Activated T-cell treated with anti-CD3 and anti-CD28 coated beads, Interleukin-2, amount 50 U/mL, for 48 hours (primary cell): ENCODE results near the gene NAV1.
"Not testable (repeated sequence)": the region's sequence is repeated elsewhere in the genome, so short reads cannot be mapped to it uniquely, and the experiment has no call there.

ENCODE experiments used
- DNase-seq, 2 experiments: peaks; one replicate each; pipeline ENCODE4 v3.0.0-alpha.2; 2020

NAV1 gene

GRCh38 chr1:201538612-201539551, at the start of gene NAV1:
Gene NAV1, plus strand, starts transcription at chr1:201539127. Its CDS starts 83,758 bp downstream, at chr1:201622885.
- DNase-seq = peak in 1 of 2 experiments; percentile 31

- DNase-seq = no peak
Observed at GRCh38 chr1:201489643-201490261, 49.2 kb upstream of the NAV1 start.

GRCh38 chr1:201490708-201491131, 48.2 kb upstream of the NAV1 start:
- no peak for DNase-seq

GRCh38 chr1:201491896-201492511, 46.9 kb upstream of the NAV1 start:
- DNase-seq = no peak

- not testable (repeated sequence) for DNase-seq
Observed at GRCh38 chr1:201493026-201493656, 45.8 kb upstream of the NAV1 start.

GRCh38 chr1:201493757-201494617, 44.9 kb upstream of the NAV1 start:
- no peak for DNase-seq

GRCh38 chr1:201495551-201496295, 43.2 kb upstream of the NAV1 start:
- no peak for DNase-seq

- no peak for DNase-seq
Observed at GRCh38 chr1:201496296-201496690, 42.6 kb upstream of the NAV1 start.

GRCh38 chr1:201497935-201498509, 40.9 kb upstream of the NAV1 start:
- DNase-seq = no peak

- DNase-seq = no peak
Observed at GRCh38 chr1:201498621-201499020, 40.3 kb upstream of the NAV1 start.

- no peak for DNase-seq
Observed at GRCh38 chr1:201499191-201499590, 39.7 kb upstream of the NAV1 start.

- no peak for DNase-seq
Observed at GRCh38 chr1:201499795-201500669, 38.9 kb upstream of the NAV1 start.

- no peak for DNase-seq
Observed at GRCh38 chr1:201500670-201501120, 38.2 kb upstream of the NAV1 start.

- DNase-seq = no peak
Observed at GRCh38 chr1:201501144-201501543, 37.8 kb upstream of the NAV1 start.

GRCh38 chr1:201501812-201502510, 37.0 kb upstream of the NAV1 start:
- DNase-seq = no peak

GRCh38 chr1:201502511-201502857, 36.4 kb upstream of the NAV1 start:
- DNase-seq = no peak

- no peak for DNase-seq
Observed at GRCh38 chr1:201503397-201504176, 35.3 kb upstream of the NAV1 start.

- DNase-seq = no peak
Observed at GRCh38 chr1:201504179-201504631, 34.7 kb upstream of the NAV1 start.
